CD4-positive, alpha-beta T cell treated with Interleukin-10 for 1 hour (primary cell): Measurements from ENCODE around the gene MARK2.
A peak's percentile ranks its signal among the peaks of the same experiment; 100 is the strongest.

Source experiments
- DNase-seq: peaks from one replicate; pipeline ENCODE4 v3.0.0-alpha.2; 2020

MARK2 gene

GRCh38 chr11:63911876-63912275 is 73.0 kb downstream of the MARK2 start:
- no peak for DNase-seq

GRCh38 chr11:63912678-63913077 is 73.8 kb downstream of the MARK2 start:
- DNase-seq: no peak

GRCh38 chr11:63913866-63914830 is 75.2 kb downstream of the MARK2 start:
- DNase-seq: no peak

DNA sequence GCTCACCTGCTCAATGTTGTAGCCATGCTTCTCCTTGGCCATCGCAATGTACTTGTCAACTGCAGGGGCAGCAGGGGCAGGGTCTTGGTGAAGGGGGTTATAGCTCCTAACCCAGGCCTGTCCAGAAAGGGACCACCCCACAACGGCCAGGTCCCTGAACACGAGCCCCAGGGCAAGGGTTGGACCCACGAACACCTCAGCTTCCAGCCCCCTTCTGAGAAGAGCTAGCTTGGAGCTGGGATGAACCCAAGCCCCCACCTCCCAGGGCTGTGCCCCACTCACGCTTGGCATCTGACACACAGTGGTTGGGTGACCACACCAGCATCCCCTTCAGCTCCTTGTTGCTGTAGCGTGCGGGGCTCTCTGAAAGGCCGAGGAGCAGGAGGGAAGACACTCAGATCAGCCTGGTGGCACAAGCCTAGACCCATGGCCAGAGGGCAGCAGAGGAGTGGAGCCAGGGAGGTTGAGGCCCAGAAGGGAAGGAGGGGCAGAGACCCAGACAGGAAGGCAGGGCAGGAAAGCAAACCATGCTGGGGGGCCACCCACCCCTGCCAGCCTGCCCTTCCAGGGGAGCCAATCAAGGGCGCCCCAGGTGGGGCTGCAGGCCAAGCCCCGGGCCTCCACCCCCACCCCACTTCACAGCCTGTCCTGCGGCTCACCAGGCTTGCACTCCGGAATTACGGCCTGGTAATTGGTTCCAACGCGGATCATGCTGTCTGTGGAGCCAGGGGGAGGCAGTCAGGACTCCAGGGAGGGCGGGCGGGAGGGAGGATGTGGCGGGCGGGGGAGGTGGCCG is 76.2 kb downstream of the MARK2 start:
- DNase-seq: no peak

DNA sequence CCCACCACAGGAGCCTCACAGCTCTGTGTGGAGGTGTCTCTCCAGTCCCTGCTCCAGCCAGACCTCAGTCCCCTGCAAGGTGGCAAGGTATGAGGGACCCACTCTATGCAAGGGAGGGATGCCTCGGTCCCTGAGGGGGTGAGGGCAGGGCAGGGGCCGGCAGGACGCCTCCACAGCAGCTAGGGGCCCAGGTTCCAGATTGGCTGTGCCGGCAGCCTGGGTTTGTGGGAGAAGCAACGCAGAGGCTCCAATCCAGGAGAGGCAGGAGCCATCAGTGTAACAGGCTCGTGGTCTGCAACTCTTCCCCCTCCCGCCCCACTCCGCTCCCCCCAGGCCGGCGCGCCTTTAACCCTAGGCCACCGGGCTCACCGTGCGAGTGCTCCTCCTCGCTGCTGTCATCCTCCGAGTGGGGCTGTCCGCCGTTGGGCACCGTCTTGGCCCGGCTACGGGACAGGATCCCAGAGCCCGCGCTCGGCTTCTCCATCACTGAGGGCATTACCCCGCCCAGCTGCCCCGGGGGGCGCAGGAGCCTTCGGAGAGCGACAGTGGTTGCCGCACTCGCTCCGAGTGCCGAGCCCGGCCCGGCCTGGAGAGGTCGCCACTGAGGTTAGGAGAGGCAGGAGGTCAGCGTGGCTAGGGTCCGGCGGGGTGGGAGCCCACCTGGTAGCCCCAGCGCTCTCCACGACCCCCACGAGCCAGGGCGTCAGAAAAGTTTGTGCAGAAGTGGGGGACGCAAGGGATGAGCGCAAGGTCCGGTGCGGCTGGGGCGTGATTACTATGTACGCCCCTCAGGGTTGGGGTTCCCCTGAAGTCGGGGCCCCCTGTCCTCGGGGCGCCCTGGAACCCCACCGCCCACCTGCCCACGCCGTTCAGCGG is 77.3 kb downstream of the MARK2 start:
- DNase-seq: peak; percentile 34

- peak; percentile 74 for DNase-seq
Measured at GRCh38 chr11:63916837-63917691, 78.2 kb downstream of the MARK2 start, which contains the start of gene RCOR2. TSS of gene RCOR2 (minus strand) at chr11:63917164. CDS start at chr11:63916456, 708 bp downstream.

DNA sequence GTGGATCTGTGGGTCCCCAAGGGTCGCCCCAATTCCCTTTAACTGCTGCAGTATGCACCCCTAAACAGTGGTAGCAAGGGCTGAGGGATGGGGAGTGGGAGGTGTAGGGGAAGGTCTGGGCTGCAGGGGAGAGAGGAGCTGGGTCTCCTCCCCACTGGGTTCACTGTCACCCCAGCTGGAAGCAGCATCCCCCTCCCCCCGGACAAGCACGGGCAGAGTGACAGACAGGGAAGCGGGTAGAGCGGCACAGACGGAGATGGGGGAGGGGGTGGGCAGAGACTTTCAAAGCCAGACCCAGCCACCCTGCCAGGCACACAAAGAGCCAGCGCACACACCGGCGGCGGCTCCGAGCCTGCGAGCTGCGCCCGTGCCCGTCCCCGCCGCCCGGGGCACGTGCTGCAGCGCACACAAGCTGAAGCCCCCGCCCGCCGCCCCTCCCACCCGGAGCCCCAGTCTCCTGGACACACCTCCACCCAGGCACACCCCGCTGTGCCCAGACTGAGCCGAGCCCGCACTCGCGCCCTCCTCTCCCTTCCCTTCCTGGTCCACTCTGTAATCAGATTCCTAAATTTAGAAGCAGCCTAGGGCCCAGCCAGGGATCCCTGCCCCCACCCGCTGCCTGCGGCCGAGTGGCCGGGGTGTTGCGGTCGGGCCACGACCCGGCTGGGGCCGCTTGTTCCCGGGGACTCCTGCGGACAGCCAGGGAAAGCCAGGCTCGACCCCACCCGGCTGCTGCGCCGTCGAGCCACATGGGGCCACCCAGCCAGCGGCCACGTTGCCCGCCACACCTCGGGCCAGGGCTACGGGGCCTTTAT is 79.0 kb downstream of the MARK2 start:
- peak; percentile 38 for DNase-seq

GRCh38 chr11:63918507-63919191 is 79.7 kb downstream of the MARK2 start:
- no peak for DNase-seq

GRCh38 chr11:63919267-63920125 is 80.6 kb downstream of the MARK2 start:
- DNase-seq: no peak

GRCh38 chr11:63920126-63920938 is 81.4 kb downstream of the MARK2 start:
- no peak for DNase-seq

DNA sequence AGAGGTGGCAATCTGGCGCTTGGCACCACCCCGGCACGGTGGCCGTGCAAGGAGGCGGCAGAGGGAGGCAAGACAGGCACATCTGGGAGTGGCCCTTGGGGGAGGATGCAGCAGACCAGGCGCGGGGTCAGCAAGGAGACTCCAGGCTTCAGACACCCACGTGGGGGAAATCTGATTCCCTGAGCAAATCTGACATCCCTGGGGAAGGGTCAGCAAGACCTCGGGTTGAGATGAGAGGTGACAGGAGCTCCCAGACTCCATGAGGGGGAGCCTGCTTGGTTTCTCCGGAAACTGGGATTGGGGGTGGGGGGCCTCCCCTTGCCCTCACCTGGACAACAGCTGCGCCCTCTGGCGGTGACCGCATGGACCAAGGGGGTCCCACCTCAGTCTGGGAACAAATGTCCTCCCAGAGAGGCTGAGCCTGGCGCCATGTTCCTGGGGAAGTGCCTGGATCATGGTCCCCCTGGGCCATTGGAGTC is 82.1 kb downstream of the MARK2 start:
- DNase-seq: peak; percentile 33

DNA sequence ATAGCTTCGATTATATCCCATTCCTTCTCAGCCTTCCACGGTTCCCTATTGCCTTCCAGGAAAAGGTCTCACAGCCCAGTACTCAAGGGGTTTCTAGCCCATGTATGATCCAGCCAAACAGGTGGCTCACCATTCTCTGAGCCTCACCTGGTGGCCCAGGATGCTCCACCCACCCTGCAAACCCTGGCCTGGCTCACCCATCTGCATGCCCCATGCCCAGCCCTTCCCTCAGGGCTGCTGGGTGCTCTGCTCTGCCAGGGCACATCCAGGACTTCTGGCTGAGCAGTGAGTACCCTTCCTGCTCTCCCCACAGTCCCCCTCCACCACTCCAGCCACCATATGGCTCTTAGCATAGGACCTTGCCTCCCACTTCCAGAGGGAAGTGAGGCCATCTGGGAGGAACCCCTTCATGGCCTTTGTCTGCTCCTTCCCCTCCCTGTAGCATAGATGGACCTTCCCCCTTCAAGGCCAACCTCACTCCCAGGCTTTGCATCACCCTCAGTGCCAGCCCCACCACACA is 83.8 kb downstream of the MARK2 start:
- no peak for DNase-seq

GRCh38 chr11:63923319-63923718 is 84.4 kb downstream of the MARK2 start:
- no peak for DNase-seq

- DNase-seq: no peak
Measured at GRCh38 chr11:63929616-63930015, 90.7 kb downstream of the MARK2 start.

GRCh38 chr11:63931045-63931444 is 92.1 kb downstream of the MARK2 start:
- no peak for DNase-seq

GRCh38 chr11:63931876-63932275 is 93.0 kb downstream of the MARK2 start:
- DNase-seq: no peak

DNA sequence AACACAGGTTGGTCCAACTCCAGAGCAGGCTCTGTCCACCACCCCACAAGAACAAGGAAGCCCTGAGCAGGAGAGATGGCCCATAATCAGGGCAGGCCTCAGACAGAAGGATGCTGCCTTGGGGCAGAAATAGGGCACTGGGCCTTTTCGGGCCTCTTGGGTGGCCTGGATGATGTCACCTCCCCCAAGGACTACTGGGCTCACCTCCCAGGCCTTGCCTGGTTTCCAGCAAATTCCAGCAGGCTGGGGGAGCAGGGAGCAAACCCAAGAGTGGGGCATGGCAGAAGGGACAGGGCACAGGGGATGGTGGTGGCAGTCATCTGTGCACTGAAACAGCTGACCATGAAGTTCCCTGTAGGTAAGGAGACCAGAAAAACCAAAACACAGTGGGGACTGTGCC is 94.5 kb downstream of the MARK2 start:
- no peak for DNase-seq
